Medulla oblongata (tissue), 1 donor: Measurements from ENCODE around the gene C6.
"Not testable (repeated sequence)": the region's sequence is repeated elsewhere in the genome, so short reads cannot be mapped to it uniquely, and the experiment has no call there.

ENCODE experiments used
- DNase-seq: peaks from one replicate; pipeline ENCODE4 v3.0.0-alpha.2; 2015; ENCODE audit errors: extremely low spot score

Gene C6

GRCh38 chr5:41213340-41213739, at the start of gene C6:
Gene C6, minus strand, starts transcription at chr5:41213532. Its CDS starts 10,302 bp downstream, at chr5:41203230.
- DNase-seq, result no peak

- DNase-seq, result no peak
Observed at GRCh38 chr5:41256400-41256799, 43.1 kb upstream of the C6 start.

- no peak for DNase-seq
Observed at GRCh38 chr5:41253109-41253508, 39.8 kb upstream of the C6 start.

GRCh38 chr5:41252036-41252435, 38.7 kb upstream of the C6 start:
- no peak for DNase-seq

GRCh38 chr5:41250351-41250987, 37.1 kb upstream of the C6 start:
- no peak for DNase-seq

- no peak for DNase-seq
Observed at GRCh38 chr5:41247135-41247534, 33.8 kb upstream of the C6 start.

GRCh38 chr5:41246376-41246775, 33.0 kb upstream of the C6 start:
- DNase-seq, result no peak

GRCh38 chr5:41243558-41243957, 30.2 kb upstream of the C6 start:
- DNase-seq, result no peak

GRCh38 chr5:41240985-41241384, 27.7 kb upstream of the C6 start:
- no peak for DNase-seq

- no peak for DNase-seq
Observed at GRCh38 chr5:41240390-41240789, 27.1 kb upstream of the C6 start.

GRCh38 chr5:41234475-41234874, 21.1 kb upstream of the C6 start:
- no peak for DNase-seq

GRCh38 chr5:41232797-41233196, 19.5 kb upstream of the C6 start:
- DNase-seq, result no peak

GRCh38 chr5:41230276-41230675, 16.9 kb upstream of the C6 start:
- not testable (repeated sequence) for DNase-seq

GRCh38 chr5:41223962-41224361, 10.6 kb upstream of the C6 start:
- no peak for DNase-seq

GRCh38 chr5:41219658-41220269, 6.4 kb upstream of the C6 start:
- no peak for DNase-seq

- no peak for DNase-seq
Observed at GRCh38 chr5:41218929-41219657, 5.8 kb upstream of the C6 start.

- no peak for DNase-seq
Observed at GRCh38 chr5:41214182-41214581, 850 bp upstream of the C6 start.

- no peak for DNase-seq
Observed at GRCh38 chr5:41212935-41213334, 397 bp downstream of the C6 start.

- no peak for DNase-seq
Observed at GRCh38 chr5:41211417-41211816, 1.9 kb downstream of the C6 start.

GRCh38 chr5:41205475-41205874, 7.9 kb downstream of the C6 start:
- not testable (repeated sequence) for DNase-seq

GRCh38 chr5:41203033-41203432, 10.3 kb downstream of the C6 start:
- no peak for DNase-seq

- DNase-seq, result no peak
Observed at GRCh38 chr5:41201082-41201772, 12.1 kb downstream of the C6 start.

GRCh38 chr5:41200506-41200905, 12.8 kb downstream of the C6 start:
- DNase-seq, result no peak
